Thyroid gland (tissue), 4 donors: ENCODE measurements around the gene BSN.

Experiments
- POLR2A ChIP-seq, 2 donors: fragments of 450-650 bp; IDR thresholded peaks; one replicate each; pipeline ENCODE4 v1.6.1; 2017; ENCODE audit warnings: antibody characterized with exemption in 2 of 2, mild to moderate bottlenecking in 2 of 2, moderate library complexity in 1 of 2
- TF ChIP-seq, protein P1 (sequence below), 6 experiments: fragments of 200-600 bp in 3 of 6; fragments of 450-650 bp in 3 of 6; sonication (generic) in 3 of 6; IDR thresholded peaks; one replicate each; pipeline ENCODE4 v1.5.1; 2016 to 2019; ENCODE audit warnings: antibody characterized with exemption in 6 of 6, mild to moderate bottlenecking in 2 of 6, inconsistent platforms in 1 of 6, moderate library complexity in 1 of 6

DNA sequence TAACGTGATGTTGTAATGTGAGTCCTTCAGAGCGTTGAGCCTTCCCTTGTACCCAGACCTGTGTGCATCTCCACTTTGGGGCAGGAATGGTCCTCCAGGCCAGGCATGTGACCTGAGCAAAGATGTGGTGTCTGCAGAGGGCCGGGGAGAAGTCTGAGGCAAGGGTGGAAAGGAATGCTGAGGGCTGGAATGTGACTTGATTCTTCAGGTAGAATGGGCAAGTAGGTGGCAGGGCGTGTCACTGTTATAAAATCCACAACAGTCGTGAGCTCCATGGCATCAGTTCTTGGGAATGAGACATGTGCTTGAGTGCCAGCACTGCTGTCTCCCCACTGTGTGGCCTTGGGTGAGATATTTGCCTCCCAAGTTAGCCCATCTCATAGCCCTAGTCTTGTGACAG lies 24.0 kb upstream of the BSN start:
- TF ChIP-seq, protein P1, sequence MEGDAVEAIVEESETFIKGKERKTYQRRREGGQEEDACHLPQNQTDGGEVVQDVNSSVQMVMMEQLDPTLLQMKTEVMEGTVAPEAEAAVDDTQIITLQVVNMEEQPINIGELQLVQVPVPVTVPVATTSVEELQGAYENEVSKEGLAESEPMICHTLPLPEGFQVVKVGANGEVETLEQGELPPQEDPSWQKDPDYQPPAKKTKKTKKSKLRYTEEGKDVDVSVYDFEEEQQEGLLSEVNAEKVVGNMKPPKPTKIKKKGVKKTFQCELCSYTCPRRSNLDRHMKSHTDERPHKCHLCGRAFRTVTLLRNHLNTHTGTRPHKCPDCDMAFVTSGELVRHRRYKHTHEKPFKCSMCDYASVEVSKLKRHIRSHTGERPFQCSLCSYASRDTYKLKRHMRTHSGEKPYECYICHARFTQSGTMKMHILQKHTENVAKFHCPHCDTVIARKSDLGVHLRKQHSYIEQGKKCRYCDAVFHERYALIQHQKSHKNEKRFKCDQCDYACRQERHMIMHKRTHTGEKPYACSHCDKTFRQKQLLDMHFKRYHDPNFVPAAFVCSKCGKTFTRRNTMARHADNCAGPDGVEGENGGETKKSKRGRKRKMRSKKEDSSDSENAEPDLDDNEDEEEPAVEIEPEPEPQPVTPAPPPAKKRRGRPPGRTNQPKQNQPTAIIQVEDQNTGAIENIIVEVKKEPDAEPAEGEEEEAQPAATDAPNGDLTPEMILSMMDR (IDR thresholded peaks at IDR 0.05), result no peak
- no peak for TF ChIP-seq POLR2A (IDR thresholded peaks at IDR 0.05)
